Retinal pigment epithelial cell (primary cell): ENCODE measurements around the gene CSNK1E.

ENCODE experiments used
- DNase-seq: peaks from one replicate; pipeline ENCODE4 v3.0.0-alpha.2; 2010; ENCODE audit warnings: low read depth
- H3K4me3 ChIP-seq: 2 replicates; pipeline ENCODE4 v1.5.1; 2011; ENCODE audit warnings: mild to moderate bottlenecking, low read length, control low read depth, moderate library complexity
- TF ChIP-seq, protein P1 (sequence below): conservative IDR thresholded peaks from 2 replicates; pipeline ENCODE4 v1.5.1; 2011; ENCODE audit warnings: low read depth, low read length, control low read depth, inconsistent platforms

The CSNK1E gene

DNA sequence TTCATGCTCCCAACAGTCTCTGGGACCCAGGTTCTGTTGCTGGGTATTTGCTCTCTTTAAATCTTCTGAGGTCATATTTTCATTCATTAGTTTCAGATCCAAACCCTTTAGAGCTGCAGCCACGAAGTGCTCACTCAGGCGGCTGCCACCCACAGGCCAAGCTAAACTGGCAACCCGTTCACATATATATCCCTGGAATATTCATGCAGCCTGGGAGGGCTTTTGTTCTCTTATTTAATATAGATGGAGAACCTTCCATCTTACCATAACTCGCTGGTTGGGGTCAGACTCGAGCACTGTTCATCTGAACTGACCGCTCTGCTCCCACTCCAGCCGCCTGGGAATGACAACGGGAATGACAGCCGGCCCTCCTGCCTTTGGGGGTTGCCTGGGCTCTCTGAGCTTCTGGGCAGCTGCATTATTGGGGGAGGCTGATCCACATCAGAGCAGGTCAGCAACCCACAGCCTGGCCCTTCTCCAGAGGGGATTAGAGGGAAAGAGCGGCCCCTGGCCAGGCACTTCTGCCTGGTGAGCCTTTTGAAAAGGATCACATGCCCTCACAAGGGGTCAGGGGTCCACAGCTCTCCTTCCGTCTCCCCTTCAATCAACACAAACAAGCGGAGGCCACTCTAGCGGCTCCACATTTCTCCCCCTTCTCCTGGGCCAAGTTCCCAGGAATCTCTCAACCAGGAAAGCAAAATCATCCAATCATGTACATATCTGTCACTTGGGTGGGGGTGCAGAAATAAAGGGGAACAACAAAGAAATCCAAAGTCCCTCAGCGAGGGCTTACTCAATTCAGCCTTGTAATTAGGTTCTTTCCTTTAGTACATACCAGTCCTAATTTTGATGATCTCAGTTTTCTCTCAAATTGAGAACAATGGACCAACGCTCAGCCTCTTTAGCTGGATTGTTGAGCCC lies 56.2 kb downstream of the CSNK1E start:
- peak; percentile 76 for DNase-seq
- TF ChIP-seq, protein P1, sequence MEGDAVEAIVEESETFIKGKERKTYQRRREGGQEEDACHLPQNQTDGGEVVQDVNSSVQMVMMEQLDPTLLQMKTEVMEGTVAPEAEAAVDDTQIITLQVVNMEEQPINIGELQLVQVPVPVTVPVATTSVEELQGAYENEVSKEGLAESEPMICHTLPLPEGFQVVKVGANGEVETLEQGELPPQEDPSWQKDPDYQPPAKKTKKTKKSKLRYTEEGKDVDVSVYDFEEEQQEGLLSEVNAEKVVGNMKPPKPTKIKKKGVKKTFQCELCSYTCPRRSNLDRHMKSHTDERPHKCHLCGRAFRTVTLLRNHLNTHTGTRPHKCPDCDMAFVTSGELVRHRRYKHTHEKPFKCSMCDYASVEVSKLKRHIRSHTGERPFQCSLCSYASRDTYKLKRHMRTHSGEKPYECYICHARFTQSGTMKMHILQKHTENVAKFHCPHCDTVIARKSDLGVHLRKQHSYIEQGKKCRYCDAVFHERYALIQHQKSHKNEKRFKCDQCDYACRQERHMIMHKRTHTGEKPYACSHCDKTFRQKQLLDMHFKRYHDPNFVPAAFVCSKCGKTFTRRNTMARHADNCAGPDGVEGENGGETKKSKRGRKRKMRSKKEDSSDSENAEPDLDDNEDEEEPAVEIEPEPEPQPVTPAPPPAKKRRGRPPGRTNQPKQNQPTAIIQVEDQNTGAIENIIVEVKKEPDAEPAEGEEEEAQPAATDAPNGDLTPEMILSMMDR, result peak; percentile 47
- no peak overlapping the region for H3K4me3 ChIP-seq

- no peak overlapping the region for H3K4me3 ChIP-seq
- no peak for DNase-seq
- TF ChIP-seq, protein P1, result no peak
Measured at GRCh38 chr22:38259370-38259769, 57.9 kb downstream of the CSNK1E start.

- no peak for DNase-seq
- no peak overlapping the region for H3K4me3 ChIP-seq
- TF ChIP-seq, protein P1, result no peak
Measured at GRCh38 chr22:38258895-38259294, 58.3 kb downstream of the CSNK1E start.

- TF ChIP-seq, protein P1, result no peak
- no peak overlapping the region for H3K4me3 ChIP-seq
- no peak for DNase-seq
Measured at GRCh38 chr22:38257650-38258250, 59.5 kb downstream of the CSNK1E start.

GRCh38 chr22:38257181-38257580 lies 60.1 kb downstream of the CSNK1E start:
- H3K4me3 ChIP-seq, result no peak overlapping the region
- TF ChIP-seq, protein P1, result no peak
- DNase-seq, result no peak

DNA sequence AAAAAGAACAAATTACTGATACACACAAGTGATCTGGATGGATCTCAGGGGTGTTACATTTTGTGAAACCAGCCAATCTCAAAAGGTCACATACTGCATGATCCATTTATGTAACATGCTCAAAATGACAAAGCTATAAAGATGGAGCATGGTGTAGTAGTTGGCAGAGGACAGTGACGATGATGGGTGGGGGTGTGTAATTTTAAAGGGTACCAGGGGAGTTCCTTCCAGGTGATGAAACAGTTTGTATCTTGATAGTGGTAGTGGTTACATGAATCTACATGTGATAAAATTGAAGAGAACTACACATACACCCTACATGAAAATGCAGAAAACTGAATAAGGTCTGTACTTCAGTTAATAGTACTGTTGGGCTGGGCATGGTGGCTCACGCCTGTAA lies 61.5 kb downstream of the CSNK1E start:
- H3K4me3 ChIP-seq, result no peak overlapping the region
- no peak for DNase-seq
- TF ChIP-seq, protein P1, result no peak

- TF ChIP-seq, protein P1, result no peak
- H3K4me3 ChIP-seq, result no peak overlapping the region
- DNase-seq, result no peak
Measured at GRCh38 chr22:38251341-38251692, 65.9 kb downstream of the CSNK1E start.
